CD14-positive monocyte (primary cell): ENCODE data around the gene PDE1C. TPM values are rescaled to one million over a fixed set of nuclear protein-coding genes. Genes with fewer than 3 reads are reported as not detected.

Experiments used
- DNase-seq, 3 donors: peaks; one replicate each; pipeline ENCODE4 v3.0.0-alpha.2; 2011 to 2022
- H2AFZ ChIP-seq: 2 replicates; pipeline ENCODE4 v1.6.0; 2012; ENCODE audit warnings: mild to moderate bottlenecking, low read depth, low read length, inconsistent platforms; ENCODE audit not compliant: insufficient read depth, poor library complexity, severe bottlenecking
- H3K27ac ChIP-seq, 2 donors: 1 replicate in 1 of 2; 2 replicates in 1 of 2; pipeline ENCODE4 v1.5.1; 2012 to 2013; ENCODE audit warnings: low read length in 2 of 2, control low read depth in 1 of 2, inconsistent platforms in 1 of 2, low read depth in 1 of 2, mild to moderate bottlenecking in 1 of 2
- H3K27me3 ChIP-seq, 2 donors: one replicate each; pipeline versions ENCODE4 v1.6.0 to v1.6.1; 2011 to 2013; ENCODE audit warnings: low read length in 2 of 2; ENCODE audit not compliant: control insufficient read depth in 2 of 2, insufficient read depth in 2 of 2
- H3K36me3 ChIP-seq, 2 donors: replicated peaks in 1 of 2; 1 replicate in 1 of 2; 2 replicates in 1 of 2; pipeline versions ENCODE4 v1.5.1 to v1.6.1; 2012 to 2013; ENCODE audit warnings: low read length in 2 of 2, control low read depth in 1 of 2, inconsistent platforms in 1 of 2, mild to moderate bottlenecking in 1 of 2; ENCODE audit not compliant: insufficient read depth in 2 of 2, control insufficient read depth in 1 of 2
- H3K4me1 ChIP-seq, 2 donors: 1 replicate in 1 of 2; 2 replicates in 1 of 2; pipeline versions ENCODE4 v1.5.1 to v1.6.1; 2012 to 2013; ENCODE audit warnings: low read length in 2 of 2, control low read depth in 1 of 2, inconsistent platforms in 1 of 2, mild to moderate bottlenecking in 1 of 2, moderate library complexity in 1 of 2; ENCODE audit not compliant: insufficient read depth in 2 of 2, control insufficient read depth in 1 of 2
- H3K4me2 ChIP-seq: replicated peaks from 2 replicates; pipeline ENCODE3; 2012; ENCODE audit warnings: low read length, moderate library complexity, mild to moderate bottlenecking; ENCODE audit not compliant: poor library complexity, severe bottlenecking; ENCODE audit errors: extremely low read depth
- H3K4me3 ChIP-seq, 3 experiments: fragments of 200-600 bp in 1 of 3; sonication (generic) in 1 of 3; replicated peaks in 1 of 3; 1 replicate in 2 of 3; 2 replicates in 1 of 3; pipeline ENCODE4 v1.5.1; 2011 to 2013; ENCODE audit warnings: low read length in 3 of 3, mild to moderate bottlenecking in 3 of 3, control low read depth in 2 of 3, low read depth in 2 of 3, inconsistent platforms in 1 of 3, moderate library complexity in 1 of 3
- H3K79me2 ChIP-seq: 2 replicates; pipeline ENCODE4 v1.6.0; 2012; ENCODE audit warnings: mild to moderate bottlenecking, control low read depth, inconsistent platforms, low read length, moderate library complexity; ENCODE audit not compliant: insufficient read depth
- H3K9ac ChIP-seq: 2 replicates; pipeline ENCODE4 v1.6.0; 2017; ENCODE audit warnings: low read length, mild to moderate bottlenecking; ENCODE audit not compliant: insufficient read depth, poor library complexity, severe bottlenecking
- H3K9me3 ChIP-seq, 2 donors: replicated peaks in 1 of 2; 1 replicate in 1 of 2; 2 replicates in 1 of 2; pipeline versions ENCODE4 v1.5.1 to v1.6.1; 2012 to 2013; ENCODE audit warnings: low read length in 2 of 2, control low read depth in 1 of 2; ENCODE audit not compliant: control insufficient read depth in 1 of 2, insufficient read depth in 1 of 2
- H4K20me1 ChIP-seq: 2 replicates; pipeline ENCODE4 v1.6.0; 2012; ENCODE audit warnings: mild to moderate bottlenecking, low read length, control low read depth, moderate library complexity; ENCODE audit not compliant: insufficient read depth
- H3K27ac Mint-ChIP-seq, 7 donors: one replicate each; pipeline ENCODE4 v1.8.0; 2020; ENCODE audit warnings: mild to moderate bottlenecking in 7 of 7, mixed read lengths in 7 of 7, moderate library complexity in 6 of 7, inconsistent platforms in 2 of 7
- H3K27me3 Mint-ChIP-seq, 3 donors: one replicate each; pipeline ENCODE4 v1.8.0; 2021 to 2022; ENCODE audit warnings: low read depth in 3 of 3, mild to moderate bottlenecking in 3 of 3, mixed read lengths in 3 of 3, moderate library complexity in 3 of 3, inconsistent platforms in 1 of 3
- H3K36me3 Mint-ChIP-seq, 2 donors: one replicate each; pipeline ENCODE4 v1.8.0; 2020; ENCODE audit warnings: mixed read lengths in 2 of 2, inconsistent platforms in 1 of 2, mild to moderate bottlenecking in 1 of 2
- H3K4me1 Mint-ChIP-seq: one replicate; pipeline ENCODE4 v1.8.0; 2020; ENCODE audit warnings: mild to moderate bottlenecking, mixed read lengths
- H3K4me3 Mint-ChIP-seq, 2 donors: one replicate each; pipeline ENCODE4 v1.8.0; 2020; ENCODE audit warnings: mild to moderate bottlenecking in 2 of 2, mixed read lengths in 2 of 2, moderate library complexity in 1 of 2
- H3K9me3 Mint-ChIP-seq, 7 donors: one replicate each; pipeline ENCODE4 v1.8.0; 2020 to 2022; ENCODE audit warnings: mixed read lengths in 7 of 7, mild to moderate bottlenecking in 6 of 7, moderate library complexity in 6 of 7, inconsistent platforms in 2 of 7
- WGBS: methylation state at CpG from one replicate; pipeline ENCODE4 v1.1.5; 2013; ENCODE audit warnings: missing lambda C conversion rate; ENCODE audit not compliant: insufficient coverage; 5-methylcytosine and 5-hydroxymethylcytosine counted together
- intact Hi-C, 2 donors: fragments of 100-400 bp; cut with micrococcal nuclease; formaldehyde crosslinking; loops; one replicate each; pipeline versions ENCODE4 v1.15.0 to v1.15.1; 2023
- polyA plus RNA-seq, 3 donors: library from polyadenylated mRNA; depleted of rRNA in 1 of 3; unstranded in 2 of 3; stranded (reverse) in 1 of 3; fragments of 300-500 nt in 2 of 3; fragments of >200 nt in 1 of 3; fragmentation: Illumina TruSeq in 2 of 3; gene quantifications; 1 replicate in 2 of 3; 2 replicates in 1 of 3; pipeline ENCODE4 v1.2.3, GENCODE V29; 2012 to 2021
- TF ChIP-seq, protein P1 (sequence below): fragments of 200-600 bp; IDR thresholded peaks from one replicate; pipeline ENCODE4 v1.8.0; 2022; ENCODE audit warnings: antibody characterized with exemption, mild to moderate bottlenecking

Gene PDE1C
- polyA plus RNA-seq, 3 donors = not detected

DNA sequence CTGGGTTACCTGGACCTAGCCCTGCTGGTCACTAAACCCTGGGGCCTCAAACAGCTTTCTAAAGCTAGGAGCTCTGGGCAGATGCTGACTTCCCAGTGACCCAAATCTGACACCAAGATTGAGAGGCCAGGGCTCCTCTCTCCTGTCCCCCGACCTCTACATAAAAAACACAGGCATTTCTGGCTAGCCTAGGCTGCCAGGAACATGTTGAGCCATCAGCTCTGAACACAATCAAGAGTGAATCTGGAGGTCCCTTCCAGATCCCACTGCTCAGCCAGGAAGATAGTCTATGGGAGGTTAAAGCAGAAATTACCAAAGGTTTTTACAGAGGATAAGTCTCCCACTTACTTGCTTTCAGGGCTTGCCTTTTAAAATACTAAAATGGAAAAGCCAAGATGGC is 22.1 kb upstream of the PDE1C start:
- Histone ChIP-seq H3K79me2 (no peaks in the 10 kb centered on the region), H3K4me2 (no peak overlapping the region), H3K4me1 (no peaks in the 10 kb centered on the region), H3K27ac (no peak overlapping the region), H3K9ac (no peak overlapping the region), H3K36me3 (no peaks in the 10 kb centered on the region), H3K27me3 (no peaks in the 10 kb centered on the region), H3K9me3 (no peaks in the 10 kb centered on the region), H4K20me1 (no peaks in the 10 kb centered on the region), H2AFZ (no peak overlapping the region), H3K4me3 (no peak overlapping the region)
- H3K27me3 Mint-ChIP-seq = peaks cover 0 to 2% (median 0%) of the 10 kb centered on the region in 3 donors
- DNase-seq = no peak
- H3K4me1 Mint-ChIP-seq = no peaks in the 10 kb centered on the region
- WGBS = no CpG with 5 or more reads among the region's 1 CpG
- H3K4me3 Mint-ChIP-seq = no peak overlapping the region
- TF ChIP-seq, protein P1, sequence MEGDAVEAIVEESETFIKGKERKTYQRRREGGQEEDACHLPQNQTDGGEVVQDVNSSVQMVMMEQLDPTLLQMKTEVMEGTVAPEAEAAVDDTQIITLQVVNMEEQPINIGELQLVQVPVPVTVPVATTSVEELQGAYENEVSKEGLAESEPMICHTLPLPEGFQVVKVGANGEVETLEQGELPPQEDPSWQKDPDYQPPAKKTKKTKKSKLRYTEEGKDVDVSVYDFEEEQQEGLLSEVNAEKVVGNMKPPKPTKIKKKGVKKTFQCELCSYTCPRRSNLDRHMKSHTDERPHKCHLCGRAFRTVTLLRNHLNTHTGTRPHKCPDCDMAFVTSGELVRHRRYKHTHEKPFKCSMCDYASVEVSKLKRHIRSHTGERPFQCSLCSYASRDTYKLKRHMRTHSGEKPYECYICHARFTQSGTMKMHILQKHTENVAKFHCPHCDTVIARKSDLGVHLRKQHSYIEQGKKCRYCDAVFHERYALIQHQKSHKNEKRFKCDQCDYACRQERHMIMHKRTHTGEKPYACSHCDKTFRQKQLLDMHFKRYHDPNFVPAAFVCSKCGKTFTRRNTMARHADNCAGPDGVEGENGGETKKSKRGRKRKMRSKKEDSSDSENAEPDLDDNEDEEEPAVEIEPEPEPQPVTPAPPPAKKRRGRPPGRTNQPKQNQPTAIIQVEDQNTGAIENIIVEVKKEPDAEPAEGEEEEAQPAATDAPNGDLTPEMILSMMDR = no peak
- H3K27ac Mint-ChIP-seq = no peak overlapping the region
- intact Hi-C loops = no loop called here
- peaks cover 0 to 10% (median 0%) of the 10 kb centered on the region in 7 donors for H3K9me3 Mint-ChIP-seq
- no peaks in the 10 kb centered on the region for H3K36me3 Mint-ChIP-seq

DNA sequence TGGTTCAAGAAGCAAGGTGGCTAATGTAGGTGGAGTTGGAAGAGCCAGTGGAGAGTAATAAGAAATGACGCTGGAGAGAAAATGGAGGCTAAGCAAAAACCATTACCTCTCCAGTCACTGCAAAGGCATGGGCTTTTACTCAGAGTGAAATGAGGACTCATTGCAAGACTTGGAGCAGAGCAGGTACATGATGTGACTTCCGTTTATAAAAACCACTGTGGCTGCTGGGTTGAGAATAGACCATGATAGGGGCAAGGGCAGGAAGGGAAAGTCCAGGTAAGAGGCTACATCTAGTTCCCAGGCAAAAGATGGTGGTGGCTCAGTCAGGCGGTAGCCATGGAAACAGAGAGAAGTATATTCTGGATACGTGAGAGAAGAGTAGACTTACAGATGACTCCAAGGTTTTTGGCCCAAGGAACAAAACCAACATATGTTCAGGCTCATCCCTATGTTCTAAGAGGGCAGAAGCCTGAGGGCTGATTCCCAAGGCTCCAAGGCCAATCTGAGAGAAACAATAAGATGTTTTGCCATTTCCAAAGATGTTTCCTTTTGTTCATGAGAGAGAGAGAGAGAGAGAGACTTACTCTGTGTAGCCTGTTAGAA is 21.5 kb upstream of the PDE1C start:
- TF ChIP-seq, protein P1 = no peak
- no peak overlapping the region for H3K4me2 ChIP-seq
- 100% methylated on average over 2 of the region's 4 CpGs for whole genome bisulfite sequencing
- no peaks in the 10 kb centered on the region for H3K4me1 Mint-ChIP-seq
- no peak overlapping the region for H3K27ac ChIP-seq
- H3K9ac ChIP-seq = no peak overlapping the region
- no peak overlapping the region for H2AFZ ChIP-seq
- no peaks in the 10 kb centered on the region for H3K4me1 ChIP-seq
- H3K9me3 Mint-ChIP-seq = peaks cover 0 to 10% (median 0%) of the 10 kb centered on the region in 7 donors
- H3K27me3 Mint-ChIP-seq = peaks cover 0 to 2% (median 0%) of the 10 kb centered on the region in 3 donors
- no peak overlapping the region for H3K4me3 Mint-ChIP-seq
- no peaks in the 10 kb centered on the region for H3K79me2 ChIP-seq
- H3K9me3 ChIP-seq = no peaks in the 10 kb centered on the region
- no peaks in the 10 kb centered on the region for H3K36me3 ChIP-seq
- H3K4me3 ChIP-seq = no peak overlapping the region
- intact Hi-C loops = no loop called here
- H3K27ac Mint-ChIP-seq = no peak overlapping the region
- H3K36me3 Mint-ChIP-seq = no peaks in the 10 kb centered on the region
- H3K27me3 ChIP-seq = no peaks in the 10 kb centered on the region
- no peaks in the 10 kb centered on the region for H4K20me1 ChIP-seq
- no peak for DNase-seq
